Measurements from ENCODE around the gene GALNT1.

Gene GALNT1

DNA sequence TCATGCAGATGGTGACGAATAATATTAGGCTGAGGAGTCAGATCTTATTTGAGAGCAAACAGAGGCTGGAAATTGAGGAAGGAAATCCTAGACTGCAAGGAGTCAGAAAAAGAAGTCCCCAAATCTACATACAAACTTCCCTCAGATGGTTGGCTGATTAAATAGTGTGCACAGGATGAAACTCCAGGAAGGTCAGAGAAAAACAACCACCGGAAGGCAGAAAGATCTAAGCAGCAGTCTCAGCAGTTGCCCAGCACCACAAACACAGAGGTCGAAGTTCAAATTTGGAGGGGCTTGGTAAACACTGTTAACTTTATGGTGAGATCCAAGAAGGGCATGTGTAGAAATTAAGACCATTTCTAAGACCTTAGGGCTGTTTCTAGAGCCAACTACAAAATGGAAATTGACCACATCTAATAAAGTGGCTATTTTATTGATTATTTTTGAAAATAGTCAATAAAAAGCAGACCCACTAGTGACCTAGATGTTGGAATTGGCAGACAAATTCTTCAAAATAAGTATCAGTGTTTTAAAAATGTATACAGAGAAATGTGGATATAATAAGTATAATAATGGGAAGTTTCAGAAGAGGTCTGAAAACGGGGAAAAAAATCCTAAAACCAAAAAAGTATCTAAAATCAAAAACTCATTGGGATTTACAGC, 134.8 kb downstream of the GALNT1 start:
- H3K27ac Mint-ChIP-seq = no peak overlapping the region
- DNase-seq (no peak), ATAC-seq (no peak)
- peaks cover 45% of the 10 kb centered on the region for H3K9me3 Mint-ChIP-seq
- no peaks in the 10 kb centered on the region for H3K4me1 Mint-ChIP-seq
- H3K27me3 Mint-ChIP-seq = no peaks in the 10 kb centered on the region
- no peak overlapping the region for H3K4me3 Mint-ChIP-seq
- peaks cover 20% of the 10 kb centered on the region for H3K36me3 Mint-ChIP-seq (ENCODE audit: low read depth)

DNA sequence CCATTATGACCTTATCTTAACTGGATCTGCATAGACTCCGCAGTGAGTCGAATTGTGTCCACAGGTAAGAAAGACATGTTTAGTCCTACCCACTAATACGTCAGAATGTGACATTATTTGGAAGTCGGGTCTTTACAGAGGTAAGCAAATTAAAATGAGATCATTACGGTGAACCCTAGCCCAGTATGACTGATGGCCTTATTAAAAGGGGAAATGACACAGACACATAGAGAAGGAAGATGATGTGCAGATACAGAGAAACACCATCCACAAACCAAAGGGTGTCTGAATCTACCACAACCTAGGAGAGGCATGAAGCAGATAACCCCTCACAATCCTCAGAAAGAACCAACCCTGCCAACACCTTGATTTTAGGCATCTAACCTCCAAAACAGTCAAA, 135.6 kb downstream of the GALNT1 start:
- Mint-ChIP-seq H3K36me3 (ENCODE audit: low read depth) (peaks cover 13% of the 10 kb centered on the region), H3K9me3 (peaks cover 45% of the 10 kb centered on the region), H3K4me3 (no peak overlapping the region), H3K4me1 (no peaks in the 10 kb centered on the region), H3K27ac (no peak overlapping the region), H3K27me3 (no peaks in the 10 kb centered on the region)
- ATAC-seq (no peak), DNase-seq (no peak)

DNA sequence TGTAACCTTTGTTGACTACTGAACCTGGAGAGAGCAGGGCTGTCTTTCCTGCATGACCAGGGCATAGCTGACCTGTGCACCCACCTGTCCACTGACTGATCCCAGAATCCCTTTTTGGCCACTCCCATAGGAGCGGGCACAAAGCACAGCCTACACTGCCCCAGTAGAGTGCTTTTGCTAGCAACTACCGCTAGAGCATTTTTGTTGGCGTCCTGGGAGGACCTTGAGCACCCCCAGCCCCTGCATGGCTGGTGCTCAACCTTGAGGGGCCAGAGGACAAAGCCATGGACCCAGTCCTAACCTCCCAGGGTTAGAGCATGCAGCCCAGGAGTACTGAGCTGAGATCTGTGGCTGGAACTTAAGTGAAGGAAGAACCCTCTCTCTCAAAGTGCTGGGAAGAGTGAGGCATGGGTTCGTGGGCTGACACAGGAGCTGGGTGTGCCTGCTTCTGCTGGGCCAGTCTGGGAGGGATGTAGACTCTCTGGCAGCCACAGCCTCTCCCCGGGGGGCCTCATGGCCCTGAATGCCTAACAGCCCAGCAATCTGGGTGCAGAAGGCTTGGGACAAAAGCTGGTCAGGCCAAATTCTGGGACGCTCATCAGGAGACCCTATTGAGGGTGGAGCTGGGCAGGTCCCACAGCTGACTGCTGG, 140.0 kb downstream of the GALNT1 start:
- DNase-seq = no peak
- H3K27me3 Mint-ChIP-seq = peaks cover 2% of the 10 kb centered on the region
- no peak for ATAC-seq
- H3K4me3 Mint-ChIP-seq = no peak overlapping the region
- no peaks in the 10 kb centered on the region for H3K36me3 Mint-ChIP-seq (ENCODE audit: low read depth)
- H3K27ac Mint-ChIP-seq = no peak overlapping the region
- peaks cover 28% of the 10 kb centered on the region for H3K9me3 Mint-ChIP-seq
- H3K4me1 Mint-ChIP-seq = no peaks in the 10 kb centered on the region

DNA sequence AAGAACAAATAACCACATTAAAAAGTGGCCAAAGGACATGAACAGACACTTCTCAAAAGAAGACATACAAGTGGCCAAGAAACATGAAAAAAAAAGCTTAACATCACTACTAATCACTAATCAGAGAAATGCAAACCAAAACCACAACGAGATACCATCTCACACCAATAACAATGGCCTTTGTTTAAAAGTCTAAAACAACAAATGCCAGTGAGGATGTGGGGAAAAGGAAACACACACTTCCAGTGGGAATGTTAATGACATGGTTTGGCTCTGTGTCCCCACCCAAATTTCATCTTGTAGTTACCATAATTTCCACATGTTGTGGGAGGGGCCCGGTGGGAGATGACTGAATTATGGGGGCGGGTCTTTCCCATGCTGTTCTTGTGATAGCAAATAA, 147.1 kb downstream of the GALNT1 start:
- Mint-ChIP-seq H3K4me1 (no peaks in the 10 kb centered on the region), H3K27ac (no peak overlapping the region), H3K9me3 (peaks cover 16% of the 10 kb centered on the region), H3K27me3 (no peaks in the 10 kb centered on the region), H3K4me3 (no peak overlapping the region), H3K36me3 (ENCODE audit: low read depth) (no peaks in the 10 kb centered on the region)
- DNase-seq (no peak), ATAC-seq (no peak)

DNA sequence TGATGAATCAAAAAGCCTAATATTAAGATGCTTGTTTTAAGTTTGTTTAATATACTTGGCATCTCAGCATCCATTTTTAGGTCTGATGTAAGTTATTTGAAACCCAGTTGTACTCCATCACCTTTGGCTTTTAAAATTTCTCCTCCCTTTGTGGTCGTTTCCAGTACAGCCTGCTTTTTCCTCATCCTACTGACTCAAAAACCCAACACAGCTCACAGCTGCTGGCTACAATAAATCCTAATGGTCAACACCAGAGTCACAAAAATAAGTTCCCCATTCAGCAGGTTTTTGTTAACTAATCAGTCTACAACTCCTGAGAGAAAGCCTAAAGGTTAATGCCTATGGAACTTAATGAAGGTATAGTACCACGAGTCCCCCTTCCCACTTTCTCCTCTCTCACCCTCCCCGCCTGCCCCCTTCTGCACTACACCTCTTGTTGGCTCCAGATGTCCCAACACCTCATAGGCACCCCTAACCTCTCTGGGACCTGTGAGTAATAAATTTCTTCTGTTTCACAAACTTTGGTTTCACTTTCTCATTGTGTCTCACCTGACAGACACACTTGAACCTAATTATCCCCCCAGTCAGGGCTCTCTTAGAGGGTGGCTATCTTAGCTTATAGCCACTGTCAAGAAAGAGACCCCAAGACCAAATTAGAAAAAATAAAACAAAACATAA, 148.6 kb downstream of the GALNT1 start:
- Mint-ChIP-seq H3K36me3 (ENCODE audit: low read depth) (no peaks in the 10 kb centered on the region), H3K27me3 (peaks cover 2% of the 10 kb centered on the region), H3K9me3 (peaks cover 16% of the 10 kb centered on the region), H3K4me3 (no peak overlapping the region), H3K27ac (no peak overlapping the region), H3K4me1 (no peaks in the 10 kb centered on the region)
- no peak for DNase-seq
- ATAC-seq = no peak

DNA sequence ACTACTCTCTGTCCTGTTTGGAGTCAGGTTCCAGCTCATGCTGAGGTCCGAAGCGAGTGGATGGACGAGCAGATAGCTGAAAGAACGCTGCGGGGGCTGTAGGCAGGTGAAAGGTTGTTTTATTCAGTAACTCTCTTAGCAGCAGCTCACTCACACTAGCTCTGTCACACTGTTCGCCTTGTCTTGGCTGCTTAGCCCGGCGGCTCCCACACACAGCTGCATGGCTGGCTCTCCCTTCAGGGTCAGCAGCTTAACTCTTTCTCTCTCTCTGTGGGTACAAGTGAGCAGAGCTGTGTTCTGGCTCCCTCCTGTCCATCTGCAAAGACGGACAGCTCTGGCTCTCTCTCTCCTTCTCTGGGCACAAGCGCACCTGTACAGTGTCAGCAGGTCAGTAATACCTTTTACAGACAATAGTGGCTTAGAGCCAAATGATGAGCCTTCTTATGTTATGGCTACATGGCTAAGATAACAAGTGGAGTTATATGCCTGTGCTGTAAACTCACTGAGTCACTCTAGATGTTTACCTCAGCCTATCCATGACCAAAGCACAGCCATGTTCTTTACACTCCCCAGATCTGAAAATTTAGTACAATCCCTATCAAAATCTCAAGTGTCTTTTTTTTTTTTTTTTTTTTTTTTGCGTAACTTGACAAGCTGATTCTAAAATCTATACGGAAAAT, 149.3 kb downstream of the GALNT1 start:
- no peak for DNase-seq
- H3K36me3 Mint-ChIP-seq (ENCODE audit: low read depth) = no peaks in the 10 kb centered on the region
- no peak for ATAC-seq
- no peak overlapping the region for H3K4me3 Mint-ChIP-seq
- H3K27ac Mint-ChIP-seq = no peak overlapping the region
- no peaks in the 10 kb centered on the region for H3K4me1 Mint-ChIP-seq
- H3K9me3 Mint-ChIP-seq = peaks cover 16% of the 10 kb centered on the region
- H3K27me3 Mint-ChIP-seq = peaks cover 2% of the 10 kb centered on the region

DNA sequence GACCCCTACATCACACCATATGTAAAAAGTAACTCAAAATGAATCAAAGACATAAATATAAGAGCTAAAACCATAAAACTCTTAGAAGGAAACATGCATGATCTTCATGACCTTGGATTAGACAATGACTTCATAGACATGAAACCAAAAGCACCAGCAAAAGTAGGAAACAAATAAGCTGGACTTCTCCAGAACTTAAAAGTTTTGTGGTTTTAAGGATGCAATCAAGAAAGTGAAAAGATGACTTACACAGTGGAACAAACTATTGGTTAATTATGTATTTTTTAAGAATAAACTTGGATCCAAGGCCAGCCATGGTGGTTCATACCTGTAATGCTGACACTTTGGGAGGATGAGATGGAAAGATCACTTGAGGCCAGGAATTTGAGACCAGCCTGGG, 150.2 kb downstream of the GALNT1 start:
- peaks cover 16% of the 10 kb centered on the region for H3K9me3 Mint-ChIP-seq
- no peak overlapping the region for H3K4me3 Mint-ChIP-seq
- no peaks in the 10 kb centered on the region for H3K36me3 Mint-ChIP-seq (ENCODE audit: low read depth)
- H3K27ac Mint-ChIP-seq = no peak overlapping the region
- no peaks in the 10 kb centered on the region for H3K4me1 Mint-ChIP-seq
- ATAC-seq = no peak
- DNase-seq = no peak
- H3K27me3 Mint-ChIP-seq = peaks cover 2% of the 10 kb centered on the region

DNA sequence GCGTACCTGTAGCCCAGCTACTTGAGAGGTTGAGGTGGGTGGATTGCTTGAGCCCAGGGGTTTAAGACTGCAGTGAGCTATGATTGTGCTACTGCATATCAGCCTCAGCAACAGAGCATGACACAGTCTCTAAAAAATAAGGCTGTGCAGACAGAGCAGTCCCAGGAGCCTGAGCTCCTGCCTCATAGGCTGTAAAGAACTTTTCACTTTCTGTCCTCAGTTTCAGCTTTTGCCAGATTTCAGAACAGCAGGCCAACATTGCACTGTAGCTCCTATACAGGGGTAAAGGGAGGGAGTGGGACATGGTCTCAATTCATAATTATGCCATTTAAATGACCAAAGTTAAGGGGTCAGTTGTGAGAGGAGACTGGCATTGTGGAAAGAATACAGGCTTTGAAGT, 150.6 kb downstream of the GALNT1 start:
- no peak overlapping the region for H3K4me3 Mint-ChIP-seq
- DNase-seq = no peak
- peaks cover 16% of the 10 kb centered on the region for H3K9me3 Mint-ChIP-seq
- no peaks in the 10 kb centered on the region for H3K4me1 Mint-ChIP-seq
- H3K27me3 Mint-ChIP-seq = peaks cover 2% of the 10 kb centered on the region
- ATAC-seq = no peak
- H3K27ac Mint-ChIP-seq = no peak overlapping the region
- H3K36me3 Mint-ChIP-seq (ENCODE audit: low read depth) = no peaks in the 10 kb centered on the region

DNA sequence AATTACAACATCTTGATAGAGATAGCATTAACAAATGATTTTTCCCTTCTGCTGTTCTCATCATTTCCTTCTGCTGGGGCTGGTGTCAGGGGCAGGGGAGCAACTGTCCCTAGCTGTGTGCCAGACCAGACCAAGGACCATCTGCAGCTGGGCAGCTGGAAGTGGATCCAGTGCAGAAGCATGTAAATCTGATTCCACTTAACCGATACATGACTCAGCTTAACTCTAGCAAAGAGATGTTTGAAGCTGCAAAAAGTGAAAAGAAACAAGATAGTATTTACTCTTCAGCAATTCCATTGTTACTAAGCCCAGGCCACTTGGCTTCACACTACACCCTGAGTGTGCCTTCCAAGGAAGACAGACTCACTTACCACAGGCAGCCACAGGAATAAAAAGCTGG, 151.1 kb downstream of the GALNT1 start:
- Mint-ChIP-seq H3K4me3 (no peak overlapping the region), H3K4me1 (no peaks in the 10 kb centered on the region), H3K9me3 (peaks cover 16% of the 10 kb centered on the region), H3K36me3 (ENCODE audit: low read depth) (no peaks in the 10 kb centered on the region), H3K27me3 (peaks cover 2% of the 10 kb centered on the region), H3K27ac (no peak overlapping the region)
- DNase-seq (no peak), ATAC-seq (no peak)

DNA sequence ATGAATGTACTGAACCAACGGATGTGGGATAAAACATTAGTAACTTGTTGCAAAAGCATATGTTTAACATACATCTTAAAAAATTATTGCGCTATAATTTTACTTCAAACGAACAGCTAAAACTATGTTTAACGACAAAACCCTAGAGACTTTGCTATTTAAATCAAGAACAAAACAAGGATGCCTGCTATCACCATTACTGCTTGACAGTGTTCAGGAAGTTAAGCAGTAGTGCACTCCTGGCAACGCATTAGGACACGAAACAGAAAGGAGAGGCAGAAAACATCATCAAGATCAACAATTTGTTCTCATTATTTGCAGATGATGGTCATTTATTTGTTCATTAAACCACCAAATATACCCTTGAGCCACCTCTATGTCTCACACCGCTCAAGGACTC, 151.9 kb downstream of the GALNT1 start:
- Mint-ChIP-seq H3K9me3 (peaks cover 21% of the 10 kb centered on the region), H3K27ac (no peak overlapping the region), H3K4me3 (no peak overlapping the region), H3K36me3 (ENCODE audit: low read depth) (no peaks in the 10 kb centered on the region), H3K27me3 (peaks cover 6% of the 10 kb centered on the region), H3K4me1 (no peaks in the 10 kb centered on the region)
- DNase-seq (no peak), ATAC-seq (no peak)

DNA sequence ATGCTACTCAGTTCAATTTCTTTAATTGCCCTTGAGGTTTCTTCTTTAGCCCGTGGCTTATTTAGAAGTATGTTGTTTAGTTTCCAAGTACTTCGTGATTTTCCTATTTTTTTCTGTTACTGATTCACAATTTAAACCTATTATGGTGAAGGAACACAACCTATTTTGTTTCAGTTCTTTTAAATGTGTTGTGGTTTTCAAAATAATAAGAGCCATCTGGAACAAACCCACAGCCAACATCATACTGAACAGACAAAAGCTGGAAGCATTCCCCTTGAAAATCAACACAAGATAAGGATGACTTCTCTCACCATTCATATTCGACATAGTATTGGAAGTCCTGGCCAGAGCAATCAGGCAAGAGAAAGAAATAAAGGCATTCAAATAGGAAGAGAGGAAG, 155.2 kb downstream of the GALNT1 start:
- DNase-seq (no peak), ATAC-seq (no peak)
- H3K27me3 Mint-ChIP-seq = peaks cover 8% of the 10 kb centered on the region

DNA sequence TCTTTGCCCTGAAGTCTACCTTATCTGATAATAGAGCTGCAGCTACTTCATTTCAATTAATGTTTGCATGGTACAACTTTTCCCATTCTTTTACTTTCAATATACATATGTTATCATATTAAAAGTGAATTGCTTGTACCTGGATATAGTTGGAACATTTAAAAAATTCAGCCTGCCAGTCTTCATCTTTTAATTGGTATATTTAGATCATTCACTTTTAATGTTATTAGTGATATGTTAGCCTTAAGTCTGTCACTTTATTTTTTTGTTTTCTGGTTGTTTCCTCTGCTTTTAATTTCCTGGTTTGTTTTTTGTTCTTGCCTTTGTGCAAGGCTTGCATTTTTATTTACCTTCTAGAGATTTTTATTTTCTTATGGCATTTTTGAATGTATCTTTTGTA, 158.2 kb downstream of the GALNT1 start:
- Mint-ChIP-seq H3K27ac (no peak overlapping the region), H3K36me3 (ENCODE audit: low read depth) (no peaks in the 10 kb centered on the region), H3K27me3 (peaks cover 7% of the 10 kb centered on the region), H3K4me3 (no peak overlapping the region), H3K4me1 (no peaks in the 10 kb centered on the region), H3K9me3 (peaks cover 11% of the 10 kb centered on the region)
- DNase-seq (no peak), ATAC-seq (no peak)

More for the DNA sequence above, 155.2 kb downstream of the GALNT1 start:
- Mint-ChIP-seq H3K4me1 (no peaks in the 10 kb centered on the region), H3K4me3 (no peak overlapping the region), H3K9me3 (peaks cover 6% of the 10 kb centered on the region), H3K27ac (no peak overlapping the region), H3K36me3 (ENCODE audit: low read depth) (no peaks in the 10 kb centered on the region)

DNA sequence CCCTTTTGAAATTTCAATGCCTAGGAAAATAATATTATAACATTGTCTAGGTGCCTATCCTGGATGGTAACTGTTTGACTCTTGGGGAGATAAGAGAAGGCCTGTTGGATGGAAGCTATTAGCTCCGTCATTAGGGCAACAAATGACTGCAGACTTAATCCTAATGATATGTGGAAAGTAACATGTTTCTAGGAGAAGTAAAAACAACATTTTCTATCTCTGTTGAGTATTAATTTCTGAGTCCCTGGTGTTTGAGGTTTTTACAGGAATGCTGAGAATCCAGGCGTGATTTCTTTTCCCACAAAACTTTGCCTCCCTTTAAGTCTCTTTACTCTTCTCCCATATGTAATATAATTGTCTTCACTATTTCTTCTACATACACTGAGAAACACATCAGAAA, 159.1 kb downstream of the GALNT1 start:
- Mint-ChIP-seq H3K4me1 (no peaks in the 10 kb centered on the region), H3K36me3 (ENCODE audit: low read depth) (no peaks in the 10 kb centered on the region), H3K4me3 (no peak overlapping the region), H3K27ac (no peak overlapping the region), H3K9me3 (peaks cover 18% of the 10 kb centered on the region), H3K27me3 (peaks cover 9% of the 10 kb centered on the region)
- ATAC-seq (no peak), DNase-seq (no peak)

DNA sequence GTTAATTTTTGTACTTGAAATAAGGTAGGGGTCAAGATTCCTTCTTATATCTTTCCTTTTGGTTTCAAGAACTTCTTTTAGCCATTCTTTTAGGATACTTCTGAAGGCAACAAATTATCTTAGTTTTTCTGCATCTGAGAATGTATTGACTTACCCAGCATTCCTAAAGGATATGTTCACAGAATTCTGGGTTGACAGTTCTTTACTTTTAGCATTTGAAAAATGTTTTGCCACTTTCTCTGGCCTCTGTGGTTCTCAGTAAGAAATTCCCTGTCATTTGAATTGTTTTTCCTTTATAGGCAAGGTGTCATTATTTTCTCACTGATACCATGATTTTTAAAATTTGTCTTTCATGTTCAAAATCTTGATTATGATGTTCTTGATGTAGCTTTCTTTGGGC, 162.4 kb downstream of the GALNT1 start:
- ATAC-seq = no peak
- H3K4me3 Mint-ChIP-seq = no peak overlapping the region

DNA sequence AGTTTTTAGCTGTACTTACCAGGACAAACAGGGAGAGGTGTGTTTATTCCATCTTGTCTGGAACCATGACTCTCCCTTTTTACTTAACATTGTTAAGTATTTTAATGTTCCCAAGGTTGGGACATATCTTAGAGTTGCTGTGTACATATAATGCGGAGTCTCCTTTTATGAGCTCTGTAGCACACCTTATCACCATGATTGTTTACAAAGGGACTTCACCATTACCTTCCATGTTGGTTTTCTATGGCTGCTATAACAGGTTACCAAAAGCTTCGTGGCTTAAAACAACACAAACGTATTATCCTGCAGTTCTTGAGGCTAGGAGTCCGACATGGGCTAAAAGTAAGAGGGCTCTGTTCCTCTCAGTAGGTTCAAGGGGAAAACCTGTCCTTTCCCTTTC, 164.3 kb downstream of the GALNT1 start:
- ATAC-seq = no peak
- H3K27me3 Mint-ChIP-seq = peaks cover 8% of the 10 kb centered on the region
- DNase-seq = no peak
- no peak overlapping the region for H3K4me3 Mint-ChIP-seq
- no peaks in the 10 kb centered on the region for H3K36me3 Mint-ChIP-seq (ENCODE audit: low read depth)
- no peaks in the 10 kb centered on the region for H3K4me1 Mint-ChIP-seq
- peaks cover 13% of the 10 kb centered on the region for H3K9me3 Mint-ChIP-seq
- no peak overlapping the region for H3K27ac Mint-ChIP-seq

More for the DNA sequence above, 162.4 kb downstream of the GALNT1 start:
- DNase-seq = no peak
- no peaks in the 10 kb centered on the region for H3K36me3 Mint-ChIP-seq (ENCODE audit: low read depth)
- peaks cover 9% of the 10 kb centered on the region for H3K27me3 Mint-ChIP-seq
- H3K4me1 Mint-ChIP-seq = no peaks in the 10 kb centered on the region
- H3K9me3 Mint-ChIP-seq = peaks cover 13% of the 10 kb centered on the region
- no peak overlapping the region for H3K27ac Mint-ChIP-seq
